OCI-M1 (cell line): ENCODE data around the gene GRIK4.
A peak's percentile ranks its signal among the peaks of the same experiment; 100 is the strongest.

Experiments
- DNase-seq: peaks from one replicate; lab custom pipeline; 2025; lab: John Stamatoyannopoulos, UW

The GRIK4 gene

DNA sequence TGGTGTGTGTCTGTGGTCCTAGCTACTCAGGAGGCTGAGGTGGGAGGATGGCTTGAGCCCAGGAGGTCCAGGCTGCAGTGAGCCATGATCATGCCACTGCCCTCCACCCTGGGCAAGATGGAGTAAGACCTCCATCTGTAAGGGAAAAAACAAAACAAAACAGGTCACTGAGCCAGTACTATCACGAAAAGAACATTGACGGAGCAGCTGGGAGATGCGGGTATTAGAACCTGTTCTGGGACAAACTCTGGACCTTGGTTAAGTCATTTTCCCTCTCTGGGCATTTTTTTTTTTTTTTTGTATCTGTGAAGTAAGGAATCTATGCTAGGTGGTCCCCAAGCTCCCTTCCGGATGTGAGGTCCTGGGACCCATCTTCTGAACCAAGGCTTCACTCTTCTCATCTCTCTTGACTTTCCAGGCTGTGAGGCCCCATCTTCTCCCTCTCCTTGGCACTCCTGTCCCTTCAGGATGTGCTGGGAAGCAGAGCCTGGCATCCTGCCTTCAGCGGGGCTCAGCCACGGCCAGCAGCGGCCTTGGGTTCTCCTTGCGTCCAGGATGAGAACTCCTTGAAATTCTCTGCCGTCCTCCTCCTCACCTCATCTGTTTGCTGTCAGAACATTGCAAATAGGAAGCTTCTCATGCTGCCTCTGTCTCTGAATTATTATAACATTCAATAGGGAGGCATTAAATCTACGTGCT lies 130.8 kb downstream of the GRIK4 start:
- no peak for DNase-seq

DNA sequence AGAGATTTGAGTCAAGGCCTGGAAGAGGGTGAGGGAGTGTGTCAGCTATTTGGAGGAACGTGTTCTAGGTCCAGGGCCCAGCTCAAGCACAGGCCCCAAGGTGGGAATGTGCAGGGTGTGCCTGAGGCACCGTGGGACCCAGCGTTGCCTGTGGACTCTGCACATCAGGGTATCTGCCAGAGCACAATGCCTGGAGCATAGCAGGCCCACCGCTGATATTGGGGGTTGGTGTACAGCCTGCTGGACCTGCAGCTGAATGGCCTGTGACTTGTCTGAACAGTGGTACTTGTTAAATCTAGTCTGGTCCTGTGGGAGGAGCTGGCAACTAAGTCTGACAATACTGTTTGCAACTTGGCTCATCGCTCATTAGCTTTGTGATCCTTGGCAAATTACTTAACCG lies 131.7 kb downstream of the GRIK4 start:
- no peak for DNase-seq

DNA sequence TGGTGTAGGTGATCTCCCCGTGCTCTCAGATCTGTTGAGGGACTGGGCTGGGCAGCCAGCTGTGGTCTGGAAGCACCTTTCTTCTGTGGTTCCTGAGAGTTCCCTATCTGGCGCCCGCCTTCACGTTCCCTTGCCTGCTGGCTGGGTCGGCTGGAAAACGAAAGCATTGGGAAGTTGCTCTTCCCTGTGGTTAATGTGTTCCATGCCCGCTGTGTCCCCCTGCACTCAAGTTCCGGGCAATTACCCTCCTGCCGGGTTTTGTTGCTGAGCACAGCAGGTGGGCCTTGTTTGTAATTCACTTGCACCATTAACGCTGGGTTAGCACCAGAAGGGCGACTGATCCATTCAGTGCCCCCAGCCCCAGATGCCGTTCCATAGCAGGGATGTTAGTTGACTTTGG lies 134.1 kb downstream of the GRIK4 start:
- no peak for DNase-seq

DNA sequence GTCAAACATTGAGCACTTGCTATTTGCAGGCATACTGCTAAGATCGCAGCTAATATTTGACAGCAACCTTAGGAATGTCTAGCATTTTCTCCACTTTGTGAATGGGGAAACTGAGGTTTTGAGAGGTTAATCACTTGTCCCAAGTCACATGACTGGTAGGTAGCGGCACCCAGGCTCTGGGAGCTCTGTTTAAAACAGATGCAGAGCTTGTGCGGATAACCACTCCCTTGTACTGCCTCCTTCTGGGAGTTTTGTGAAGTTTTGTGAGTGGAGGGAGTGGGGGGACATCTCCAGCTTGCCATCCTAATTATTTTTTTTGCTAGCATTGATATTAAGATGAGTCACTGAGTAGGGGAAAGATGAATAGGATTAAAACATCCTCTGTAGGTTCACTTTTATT lies 134.7 kb downstream of the GRIK4 start:
- no peak for DNase-seq

DNA sequence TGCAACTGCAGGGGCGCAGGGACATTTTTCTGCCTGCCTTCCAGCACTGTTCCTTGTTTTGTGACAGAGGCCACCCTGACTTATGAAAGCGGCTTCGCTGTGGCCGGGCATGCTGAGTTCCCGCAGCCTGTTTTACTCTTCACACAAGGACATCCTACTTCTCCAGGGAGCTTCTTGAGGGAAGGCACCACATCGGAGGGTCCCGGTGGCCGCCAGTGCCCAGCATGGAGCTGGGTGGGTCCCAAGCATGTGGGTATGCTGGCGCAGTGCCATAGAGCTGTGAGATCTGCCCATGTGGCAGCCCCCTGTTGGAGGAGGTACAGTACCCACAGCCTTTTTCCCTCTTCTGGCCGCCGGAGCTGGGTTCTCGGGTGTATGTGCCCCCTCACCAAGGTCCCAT lies 136.1 kb downstream of the GRIK4 start:
- DNase-seq = no peak

DNA sequence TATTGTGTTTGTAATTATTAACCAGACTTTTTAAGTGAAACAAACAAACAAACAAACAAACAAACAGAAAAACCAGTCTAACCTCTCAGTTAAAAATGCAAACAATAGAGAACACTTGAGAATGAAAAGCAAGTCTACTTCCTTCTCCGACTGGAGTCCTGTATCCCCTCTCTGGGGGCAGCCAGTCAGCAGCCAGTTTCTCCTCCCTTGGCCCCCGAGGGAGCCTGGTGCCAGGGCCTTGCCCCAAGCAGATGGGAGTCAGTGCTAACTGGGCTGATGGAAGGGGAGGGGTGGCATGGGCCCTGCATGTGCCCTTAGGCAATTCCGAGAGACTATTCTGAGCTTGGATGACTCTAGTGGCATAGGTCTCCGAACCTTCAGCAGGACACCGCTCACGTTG lies 137.2 kb downstream of the GRIK4 start:
- DNase-seq = no peak

DNA sequence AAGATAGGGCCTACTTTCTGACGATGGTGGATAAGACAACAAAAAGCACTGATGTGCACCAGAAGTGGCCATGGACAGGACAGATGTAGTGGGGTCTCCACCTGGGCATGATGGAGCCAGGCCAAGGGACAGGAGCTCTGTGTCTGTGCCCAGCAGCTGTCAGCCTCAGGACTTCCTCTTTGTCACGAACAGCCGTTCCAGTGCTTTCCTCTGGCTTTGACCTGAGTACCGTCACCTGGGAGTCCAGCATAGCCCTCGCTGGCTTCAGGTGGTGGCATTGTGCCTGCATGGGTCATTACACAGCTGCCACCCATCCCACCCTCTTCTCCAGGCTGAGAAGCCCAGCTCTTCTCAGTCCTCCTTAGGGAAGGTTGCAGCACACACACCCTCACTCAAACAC lies 137.8 kb downstream of the GRIK4 start:
- DNase-seq = no peak

DNA sequence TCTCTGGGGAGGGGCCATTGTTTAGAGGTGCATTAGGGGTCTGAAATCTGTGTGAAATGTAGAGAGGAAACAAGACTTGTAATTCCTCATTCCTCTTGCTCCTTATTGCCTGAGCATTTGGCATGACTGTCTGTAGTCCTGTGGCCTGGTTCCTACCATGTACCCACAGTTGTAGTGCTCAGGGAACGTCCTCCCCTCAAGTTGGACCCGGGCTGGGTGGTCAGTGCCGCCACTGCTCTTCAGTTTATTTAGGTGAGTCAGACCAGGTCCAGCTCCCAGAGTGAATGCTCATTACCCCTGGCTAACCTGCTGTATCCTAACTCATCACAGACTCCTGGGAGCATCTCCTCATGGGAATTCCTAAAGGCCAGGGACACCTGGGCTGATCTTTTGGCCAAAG lies 139.8 kb downstream of the GRIK4 start:
- no peak for DNase-seq

DNA sequence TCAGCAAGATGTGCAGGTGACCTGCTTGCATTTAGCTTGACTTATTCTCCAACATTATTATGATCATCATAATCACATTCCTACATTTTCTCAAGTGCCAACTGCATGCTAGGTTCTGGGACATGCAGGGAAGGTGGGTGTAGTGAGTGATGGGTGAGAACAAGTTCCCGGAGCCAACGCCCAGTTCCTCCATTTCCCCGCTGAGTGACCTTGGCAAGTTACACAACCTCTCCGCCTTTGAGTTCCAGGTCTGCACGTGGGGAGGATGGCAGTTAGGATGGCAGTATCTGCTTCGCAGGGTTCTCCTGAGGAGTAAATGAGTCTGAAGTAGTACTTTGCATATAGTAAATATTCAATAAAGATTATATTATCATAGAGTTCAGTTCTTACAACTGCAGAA lies 140.3 kb downstream of the GRIK4 start:
- no peak for DNase-seq

DNA sequence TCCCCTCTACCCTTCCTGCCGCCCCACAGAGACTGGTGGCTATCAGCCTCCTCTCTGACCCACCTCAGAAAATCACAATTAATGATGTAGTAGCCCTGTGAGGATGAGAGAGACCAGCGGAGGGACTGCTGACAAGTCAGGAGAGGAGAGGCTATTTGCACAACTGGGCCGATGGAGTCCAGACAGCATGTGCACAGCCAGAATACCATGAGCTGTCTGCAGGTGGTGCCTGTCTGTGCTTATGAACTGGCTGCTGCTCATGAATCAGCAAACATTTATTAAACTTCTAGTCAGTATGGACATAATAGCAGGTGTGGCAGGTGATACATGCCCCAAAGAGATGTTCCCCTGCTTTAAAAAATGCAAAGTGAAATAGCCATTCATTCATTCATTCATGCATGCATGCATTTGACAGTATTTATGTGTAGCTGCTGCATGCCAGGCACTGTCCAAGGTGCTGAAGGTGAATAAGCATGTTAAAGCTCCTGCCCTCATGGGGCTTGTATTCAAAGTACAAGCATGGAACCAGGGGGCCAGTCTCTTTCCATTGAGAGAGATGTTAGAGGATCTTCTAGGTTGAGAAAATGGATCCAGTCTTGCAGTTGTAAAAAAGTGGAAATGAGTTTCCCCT lies 141.3 kb downstream of the GRIK4 start:
- DNase-seq = peak; percentile 49

DNA sequence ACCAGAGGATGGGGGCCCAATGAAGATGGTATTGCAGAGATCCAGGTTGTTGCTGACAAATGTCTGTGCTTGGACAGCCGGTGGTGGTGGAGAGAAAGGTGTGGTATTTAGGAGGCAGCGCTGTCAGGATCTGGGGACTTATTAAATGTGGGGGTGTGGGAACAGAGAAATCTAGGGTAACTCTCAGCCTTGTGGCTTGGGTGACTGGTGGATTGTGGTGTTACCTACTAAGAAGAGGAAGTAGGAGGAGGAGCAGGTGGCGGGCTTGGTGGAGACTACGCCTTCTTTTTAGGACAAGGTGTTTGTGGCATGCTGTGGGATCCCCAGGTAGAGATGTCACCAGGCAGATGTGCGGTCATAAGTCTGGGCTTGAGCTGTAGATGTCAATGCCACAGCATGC lies 144.0 kb downstream of the GRIK4 start:
- DNase-seq = no peak

DNA sequence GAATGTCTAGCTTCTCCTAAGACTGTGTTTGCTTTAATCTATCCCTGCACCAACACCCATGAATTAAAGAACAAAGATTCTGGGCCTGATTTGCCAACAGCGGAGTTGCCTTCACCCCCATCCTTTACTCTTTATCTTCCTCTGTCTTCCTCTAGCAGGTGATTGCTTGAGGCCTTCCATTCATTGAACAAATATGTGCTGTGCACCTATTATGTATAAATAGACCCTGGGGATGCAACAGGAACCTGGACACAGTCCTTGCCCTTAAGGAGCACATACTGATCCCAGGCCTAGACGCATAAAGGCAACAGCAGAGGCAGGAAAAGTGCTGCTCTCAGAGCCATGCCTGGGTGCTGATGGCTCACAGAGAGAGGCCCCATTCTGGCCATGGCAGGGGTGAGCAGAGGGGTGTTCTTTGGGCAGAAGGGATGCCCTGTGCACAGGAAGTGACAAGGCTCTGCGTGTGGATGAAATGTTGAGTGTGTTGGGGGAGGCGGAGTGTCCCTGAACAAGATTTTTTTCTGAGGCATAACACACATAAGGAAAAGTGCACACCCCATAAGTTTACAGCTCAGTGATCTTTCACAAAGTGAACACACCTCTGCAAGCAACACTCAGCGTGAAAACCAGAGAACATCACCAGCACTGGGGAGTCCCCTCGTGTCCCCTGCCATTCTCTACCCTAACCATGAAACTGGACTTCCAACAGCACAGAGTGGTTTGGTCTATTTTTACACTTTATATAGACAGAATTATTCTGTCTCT lies 145.9 kb downstream of the GRIK4 start:
- DNase-seq = no peak

DNA sequence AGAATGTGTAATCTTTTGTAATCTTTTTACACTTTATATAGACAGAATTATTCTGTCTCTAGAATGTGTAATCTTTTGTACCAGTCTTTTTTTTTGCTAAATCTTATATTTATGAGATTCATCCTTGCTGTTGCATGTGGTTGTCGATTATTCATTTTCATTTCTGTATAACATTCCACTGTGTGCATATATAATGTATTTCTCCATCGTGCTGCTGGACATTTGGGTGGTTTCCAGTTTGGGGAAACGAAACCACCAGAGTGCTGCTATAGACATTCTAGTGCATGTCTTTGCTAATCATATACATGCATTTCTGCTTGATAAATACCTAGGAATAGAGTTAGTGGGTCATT lies 146.5 kb downstream of the GRIK4 start:
- DNase-seq = no peak

DNA sequence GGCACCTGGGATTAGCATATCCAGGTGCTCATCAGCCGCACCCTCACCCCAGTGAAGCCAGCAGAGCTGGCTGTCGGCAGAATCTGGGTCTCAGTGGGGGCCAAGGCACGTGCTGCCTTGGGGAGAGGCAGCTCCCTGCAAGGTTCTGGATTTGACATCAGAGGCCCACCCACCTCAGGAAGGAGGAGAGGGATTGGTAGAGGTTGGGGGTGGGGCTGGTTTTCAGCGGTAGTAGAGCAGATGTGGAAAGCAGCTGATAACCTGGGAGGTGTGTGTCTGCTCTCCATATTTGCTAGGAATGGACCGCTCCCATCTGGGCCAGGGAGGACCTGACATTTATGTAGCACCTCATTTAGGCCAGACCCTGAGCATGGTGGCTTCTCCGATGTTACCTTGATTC lies 147.5 kb downstream of the GRIK4 start:
- DNase-seq = no peak

DNA sequence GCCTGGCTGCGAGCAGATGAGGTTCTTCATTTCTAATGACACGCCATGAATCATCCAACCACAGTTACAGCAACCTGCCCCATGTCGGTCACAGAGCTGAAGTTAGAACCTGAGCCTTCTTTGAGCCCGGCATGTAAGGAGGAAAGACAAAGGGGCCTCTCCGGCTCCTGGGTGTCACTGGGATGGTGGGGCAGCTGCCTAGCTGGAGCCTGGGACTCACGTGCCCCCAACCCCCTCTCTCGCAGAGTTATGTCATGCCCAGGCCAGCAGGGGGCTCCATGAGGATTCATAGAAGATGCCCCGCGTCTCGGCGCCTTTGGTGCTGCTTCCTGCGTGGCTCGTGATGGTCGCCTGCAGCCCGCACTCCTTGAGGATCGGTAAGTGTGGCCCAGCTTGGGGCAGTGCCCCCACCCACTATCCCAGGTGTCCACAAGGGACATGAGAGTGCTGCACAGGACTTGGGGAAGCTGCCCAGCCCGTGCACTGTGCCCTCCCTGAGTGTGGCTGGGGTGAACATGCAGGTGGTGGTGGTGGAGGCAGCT lies 148.5 kb downstream of the GRIK4 start:
- peak; percentile 62 for DNase-seq

DNA sequence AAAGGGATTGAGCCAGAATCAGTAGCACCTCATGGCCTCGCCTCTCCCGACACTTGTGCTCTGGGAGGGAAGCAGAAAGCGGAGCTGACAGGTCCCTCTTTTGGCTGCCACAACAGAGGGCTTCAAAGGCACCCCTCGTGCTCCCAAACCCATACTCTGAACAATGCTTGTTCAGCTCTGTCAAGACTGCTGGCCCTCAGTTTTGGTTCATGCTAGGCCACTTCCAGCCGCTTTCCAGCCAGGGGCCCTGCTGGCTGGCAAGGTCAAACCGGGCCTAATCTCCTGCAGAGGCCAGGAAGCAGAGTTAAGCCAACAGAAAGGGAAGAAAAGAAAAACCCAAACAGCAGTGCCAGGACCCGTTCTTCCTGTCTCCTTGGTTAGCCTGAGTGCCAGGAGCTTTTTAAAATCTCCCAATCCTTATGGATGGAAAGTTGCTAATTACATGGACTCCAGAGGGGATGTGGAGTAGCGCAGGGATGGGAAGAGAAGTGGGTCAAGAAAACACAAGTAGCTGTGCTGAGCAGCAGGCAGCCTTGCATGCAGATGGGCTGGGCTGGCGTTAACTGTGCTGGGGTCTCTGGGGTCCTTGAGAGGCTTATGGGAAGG lies 150.6 kb downstream of the GRIK4 start:
- no peak for DNase-seq

DNA sequence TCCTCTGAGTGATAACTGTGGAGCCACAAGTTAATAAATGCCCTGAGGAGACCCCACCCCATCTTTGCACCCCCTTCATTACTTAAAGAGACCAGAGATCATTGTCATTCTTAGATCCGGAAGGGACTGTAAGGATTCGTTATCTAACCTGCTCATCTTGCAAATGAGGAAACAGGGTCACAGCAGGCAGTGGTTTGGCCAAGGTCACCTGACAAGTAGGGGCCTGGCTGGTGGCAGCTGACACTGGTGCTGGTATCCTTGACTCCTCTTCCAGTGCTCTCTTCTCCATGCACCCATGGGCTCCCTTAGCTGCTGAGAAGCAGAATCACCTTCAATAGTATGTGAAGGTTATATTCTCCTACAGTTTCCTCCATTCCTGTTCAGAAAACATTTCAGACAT lies 151.6 kb downstream of the GRIK4 start:
- no peak for DNase-seq

DNA sequence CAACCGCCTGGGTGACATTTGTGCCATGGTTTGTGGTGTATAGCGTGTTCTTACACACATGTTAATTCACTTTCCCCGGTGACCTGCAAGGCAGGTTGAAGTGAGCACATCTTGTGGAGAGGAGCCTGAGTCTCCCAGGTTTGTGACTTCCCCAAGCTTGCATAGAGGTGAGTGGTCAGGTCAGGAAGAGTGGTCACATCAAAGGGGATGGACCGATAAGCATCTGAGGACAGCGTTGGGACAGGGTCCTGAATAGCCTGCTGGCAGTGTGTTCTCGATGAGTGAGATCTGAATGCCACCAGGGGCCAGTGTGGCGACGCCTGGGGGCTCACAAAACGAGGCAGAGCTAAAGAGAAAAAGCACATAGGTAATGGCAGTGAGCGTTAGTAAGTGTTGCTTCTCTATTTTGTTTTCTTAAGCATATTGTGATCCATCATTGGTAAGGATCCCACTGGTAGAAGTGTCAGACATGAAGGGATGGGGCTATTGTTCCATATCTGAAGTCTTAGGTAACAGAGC lies 154.6 kb downstream of the GRIK4 start:
- no peak for DNase-seq

DNA sequence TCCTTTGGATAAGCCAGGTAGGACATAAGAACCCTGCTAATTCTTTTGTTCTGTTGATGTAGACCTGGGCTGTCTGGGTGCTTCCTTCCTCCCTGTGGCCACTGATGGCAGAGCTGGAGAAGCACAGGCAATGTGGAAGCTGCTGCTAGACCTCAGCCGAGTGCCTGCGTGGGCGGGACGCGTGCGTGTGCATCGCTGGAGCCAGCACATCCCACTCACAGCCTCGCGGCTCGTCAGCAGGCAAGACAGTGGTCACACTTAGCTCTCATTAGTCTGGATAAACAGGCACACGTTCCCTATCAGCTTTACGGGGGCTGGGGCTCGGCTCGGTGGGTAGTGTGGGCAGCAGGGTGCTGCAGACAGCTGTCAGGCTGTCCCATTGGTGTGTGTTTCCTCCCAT lies 155.7 kb downstream of the GRIK4 start:
- DNase-seq = no peak

DNA sequence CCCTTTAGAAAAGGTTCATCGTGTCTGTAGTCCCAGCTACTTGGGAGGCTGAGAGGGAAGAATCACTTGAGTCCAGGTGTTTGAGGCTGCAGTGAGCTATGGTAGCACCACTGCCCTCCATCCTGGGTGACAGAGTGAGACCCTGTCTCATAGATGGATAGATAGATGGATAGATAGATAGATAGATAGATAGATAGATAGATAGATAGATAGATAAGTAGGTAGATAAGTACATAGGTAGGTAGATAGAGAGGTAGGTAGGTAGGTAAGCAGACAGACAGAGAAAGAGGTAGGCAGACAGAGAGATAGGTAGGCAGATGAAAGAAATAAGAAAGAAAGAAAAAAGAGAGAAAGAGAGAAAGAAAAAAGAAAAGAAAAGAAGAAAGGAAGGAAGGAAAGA lies 156.4 kb downstream of the GRIK4 start:
- DNase-seq = no peak

DNA sequence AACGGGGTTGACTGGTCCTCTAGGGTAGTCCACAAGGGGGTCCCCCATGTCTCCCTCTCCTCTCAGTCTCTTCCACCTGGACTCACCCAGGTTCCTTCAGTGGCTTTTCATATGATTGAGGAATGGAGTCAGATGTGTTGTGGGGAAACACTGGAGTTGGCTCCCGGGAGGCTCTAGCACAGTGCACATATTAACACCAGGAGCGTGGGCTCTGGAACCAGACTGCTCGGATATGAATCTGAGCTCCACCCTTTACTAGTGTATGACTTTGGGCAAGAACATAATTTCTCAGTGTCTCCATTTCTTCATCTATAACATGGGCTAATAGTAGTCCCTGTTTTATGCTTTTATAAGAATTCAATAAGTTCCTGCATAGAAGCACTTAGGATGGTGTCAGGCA lies 157.0 kb downstream of the GRIK4 start:
- no peak for DNase-seq

DNA sequence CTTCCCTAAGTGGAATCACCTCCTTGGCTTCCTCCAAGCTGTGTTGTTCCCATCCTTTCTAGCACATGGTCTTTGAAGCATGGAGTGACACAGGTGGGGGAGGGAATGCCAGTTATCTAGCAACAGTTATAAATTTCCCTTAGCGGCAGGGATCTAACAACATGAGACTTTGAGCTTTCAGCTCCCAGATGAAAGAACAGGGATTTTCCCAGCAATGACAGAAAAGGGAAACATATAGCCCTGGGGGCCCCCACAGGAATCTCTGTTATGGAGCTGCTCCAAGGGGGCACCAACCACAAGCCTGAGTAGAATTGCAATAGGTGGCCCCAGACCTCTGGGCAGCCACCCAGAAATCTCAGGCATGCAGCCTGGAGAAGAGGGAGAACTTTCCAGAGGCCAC lies 163.0 kb downstream of the GRIK4 start:
- no peak for DNase-seq

DNA sequence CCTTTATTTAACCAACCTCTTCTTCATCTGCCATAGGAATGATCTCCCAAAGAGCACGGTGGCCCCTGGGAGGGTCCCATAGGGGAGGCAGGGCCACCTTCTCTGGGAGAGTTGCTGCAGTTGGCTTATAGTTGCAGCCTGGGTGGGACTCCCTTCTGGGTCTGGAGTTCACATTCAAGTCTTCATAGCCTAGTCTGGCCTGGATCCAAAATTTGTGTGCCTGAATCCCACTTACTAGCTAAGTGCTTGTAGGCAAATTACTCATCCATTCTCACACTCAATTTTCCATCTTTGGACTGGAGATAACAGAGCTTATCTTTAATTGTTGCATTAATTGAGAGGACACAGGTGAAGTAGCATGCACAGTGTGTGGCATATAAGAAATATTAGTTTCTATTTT lies 163.6 kb downstream of the GRIK4 start:
- DNase-seq = no peak
